Measurements from ENCODE around the gene MALL.
"Not testable (repeated sequence)": the region's sequence is repeated elsewhere in the genome, so short reads cannot be mapped to it uniquely, and the experiment has no call there.

The MALL gene

GRCh38 chr2:110097506-110098220, 18.0 kb downstream of the MALL start:
- DNase-seq = no peak

GRCh38 chr2:110095994-110096633, 19.5 kb downstream of the MALL start:
- DNase-seq = no peak

GRCh38 chr2:110094884-110095534, 20.6 kb downstream of the MALL start:
- DNase-seq = not testable (repeated sequence)

- not testable (repeated sequence) for DNase-seq
Observed at GRCh38 chr2:110093924-110094323, 21.7 kb downstream of the MALL start.

- DNase-seq = not testable (repeated sequence)
Observed at GRCh38 chr2:110090164-110090563, 25.5 kb downstream of the MALL start.

GRCh38 chr2:110083757-110084156, 31.9 kb downstream of the MALL start:
- DNase-seq = not testable (repeated sequence)

- not testable (repeated sequence) for DNase-seq
Observed at GRCh38 chr2:110083162-110083561, 32.5 kb downstream of the MALL start.

- not testable (repeated sequence) for DNase-seq
Observed at GRCh38 chr2:110078104-110078503, 37.5 kb downstream of the MALL start.

- DNase-seq = not testable (repeated sequence)
Observed at GRCh38 chr2:110075896-110076295, 39.7 kb downstream of the MALL start.

GRCh38 chr2:110069869-110070268, 45.8 kb downstream of the MALL start:
- not testable (repeated sequence) for DNase-seq

GRCh38 chr2:110068153-110068552, 47.5 kb downstream of the MALL start:
- DNase-seq = not testable (repeated sequence)

GRCh38 chr2:110062332-110062731, 53.3 kb downstream of the MALL start:
- not testable (repeated sequence) for DNase-seq

- not testable (repeated sequence) for DNase-seq
Observed at GRCh38 chr2:110060550-110060949, 55.1 kb downstream of the MALL start.

- not testable (repeated sequence) for DNase-seq
Observed at GRCh38 chr2:110059694-110060358, 55.8 kb downstream of the MALL start.

GRCh38 chr2:110059009-110059693, 56.5 kb downstream of the MALL start:
- DNase-seq = not testable (repeated sequence)

GRCh38 chr2:110058034-110058433, 57.6 kb downstream of the MALL start:
- not testable (repeated sequence) for DNase-seq

GRCh38 chr2:110055819-110056408, 59.7 kb downstream of the MALL start:
- DNase-seq = not testable (repeated sequence)

GRCh38 chr2:110054521-110055407, 60.9 kb downstream of the MALL start:
- not testable (repeated sequence) for DNase-seq

- not testable (repeated sequence) for DNase-seq
Observed at GRCh38 chr2:110053688-110054087, 61.9 kb downstream of the MALL start.

GRCh38 chr2:110052166-110052565, 63.5 kb downstream of the MALL start:
- DNase-seq = not testable (repeated sequence)

- DNase-seq = not testable (repeated sequence)
Observed at GRCh38 chr2:110050222-110050621, 65.4 kb downstream of the MALL start.
